ENCODE data around the gene NEDD4.
"Not testable (repeated sequence)": the region's sequence is repeated elsewhere in the genome, so short reads cannot be mapped to it uniquely, and the experiment has no call there.

Gene NEDD4

GRCh38 chr15:55824857-55825613 is 168.4 kb downstream of the NEDD4 start:
- DNase-seq (ENCODE audit: low spot score), result no peak

- no peak for DNase-seq (ENCODE audit: low spot score)
Observed at GRCh38 chr15:55823699-55824340, 169.6 kb downstream of the NEDD4 start.

- DNase-seq (ENCODE audit: low spot score), result no peak
Observed at GRCh38 chr15:55823191-55823670, 170.2 kb downstream of the NEDD4 start.

GRCh38 chr15:55821740-55822139 is 171.7 kb downstream of the NEDD4 start:
- not testable (repeated sequence) for DNase-seq (ENCODE audit: low spot score)

- DNase-seq (ENCODE audit: low spot score), result no peak
Observed at GRCh38 chr15:55820043-55820442, 173.4 kb downstream of the NEDD4 start.

GRCh38 chr15:55819397-55820034 is 173.9 kb downstream of the NEDD4 start:
- DNase-seq (ENCODE audit: low spot score), result no peak

- DNase-seq (ENCODE audit: low spot score), result no peak
Observed at GRCh38 chr15:55816017-55816416, 177.4 kb downstream of the NEDD4 start.

- DNase-seq (ENCODE audit: low spot score), result no peak
Observed at GRCh38 chr15:55802600-55803376, 190.6 kb downstream of the NEDD4 start.

GRCh38 chr15:55800216-55800615 is 193.2 kb downstream of the NEDD4 start:
- no peak for DNase-seq (ENCODE audit: low spot score)

- peak; percentile 26 for DNase-seq (ENCODE audit: low spot score)
Observed at GRCh38 chr15:55799291-55800212, 193.9 kb downstream of the NEDD4 start.

GRCh38 chr15:55796321-55796965 is 197.0 kb downstream of the NEDD4 start:
- DNase-seq (ENCODE audit: low spot score), result no peak

- no peak for DNase-seq (ENCODE audit: low spot score)
Observed at GRCh38 chr15:55795031-55795430, 198.4 kb downstream of the NEDD4 start.

- peak; percentile 25 for DNase-seq (ENCODE audit: low spot score)
Observed at GRCh38 chr15:55791551-55792400, 201.6 kb downstream of the NEDD4 start.

GRCh38 chr15:55789066-55789660 is 204.2 kb downstream of the NEDD4 start:
- no peak for DNase-seq (ENCODE audit: low spot score)

GRCh38 chr15:55786341-55786740 is 207.1 kb downstream of the NEDD4 start:
- no peak for DNase-seq (ENCODE audit: low spot score)

GRCh38 chr15:55785593-55785992 is 207.8 kb downstream of the NEDD4 start:
- DNase-seq (ENCODE audit: low spot score), result not testable (repeated sequence)

- no peak for DNase-seq (ENCODE audit: low spot score)
Observed at GRCh38 chr15:55784286-55784685, 209.1 kb downstream of the NEDD4 start.

GRCh38 chr15:55782901-55783300 is 210.5 kb downstream of the NEDD4 start:
- no peak for DNase-seq (ENCODE audit: low spot score)

- no peak for DNase-seq (ENCODE audit: low spot score)
Observed at GRCh38 chr15:55780292-55780691, 213.1 kb downstream of the NEDD4 start.

Data from RKO (cell line).